ENCODE measurements around the gene TENT4B.

Gene TENT4B

DNA sequence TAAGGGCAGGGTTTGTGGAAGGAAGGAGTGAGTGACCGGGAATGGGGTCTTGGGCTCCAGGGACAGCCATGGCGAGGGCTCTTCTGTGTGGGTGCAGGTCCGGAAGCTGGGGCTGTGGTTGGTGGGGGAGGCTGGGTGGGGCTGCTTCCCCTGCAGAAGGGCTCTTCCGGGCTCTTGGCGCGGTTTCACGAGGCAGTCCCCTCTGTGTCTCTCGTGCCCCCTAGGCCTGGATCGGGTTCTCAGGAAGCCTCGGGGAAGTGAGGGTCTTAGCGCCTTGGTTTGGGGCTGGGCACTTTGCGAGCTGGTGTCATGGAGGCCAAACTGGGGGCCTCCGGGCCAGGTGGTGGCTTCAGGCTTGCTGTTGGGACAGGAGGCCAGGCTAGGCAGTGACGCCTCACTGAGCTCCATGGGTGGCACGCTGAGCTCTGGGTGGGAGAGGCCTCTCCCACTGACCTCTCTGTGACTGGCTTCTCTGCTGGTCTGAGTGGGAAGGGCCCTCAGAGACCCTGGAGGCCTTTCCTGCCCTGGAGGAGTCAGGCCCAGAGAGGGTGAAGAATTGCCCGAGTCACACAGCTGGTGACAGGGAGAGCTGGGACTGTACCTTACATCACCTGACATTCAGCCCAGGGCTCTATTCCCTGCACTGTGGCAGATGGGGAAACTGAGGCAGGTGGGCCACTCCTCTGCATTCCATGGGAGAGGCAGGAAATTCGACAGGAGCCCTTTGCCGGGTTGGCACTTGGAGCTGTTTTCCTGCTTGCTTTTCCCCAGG is 121.4 kb downstream of the TENT4B start:
- TF ChIP-seq CTCF (IDR thresholded peaks at IDR 0.05; ENCODE audit: insufficient read depth, missing control alignments) = no peak
- FAIRE-seq (no peak), DNase-seq (ENCODE audit: insufficient read length, low spot score) (no peak)

DNA sequence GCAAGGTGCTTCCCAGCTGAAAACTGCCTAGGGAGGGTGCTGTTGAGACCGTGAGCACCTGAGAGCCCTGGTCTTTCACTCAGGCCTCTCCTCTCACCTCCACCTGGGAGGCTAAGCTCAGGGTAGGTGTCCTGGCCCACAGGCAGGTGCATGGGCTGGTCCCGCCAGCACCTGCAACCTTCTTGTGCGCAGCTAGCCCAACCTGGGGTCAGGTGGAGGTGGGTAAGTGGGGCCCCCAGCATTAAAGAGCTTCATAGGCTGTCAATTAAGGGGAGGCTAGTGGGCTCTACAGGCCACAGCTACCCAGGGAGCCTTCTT is 122.0 kb downstream of the TENT4B start:
- no peak for TF ChIP-seq CTCF (IDR thresholded peaks at IDR 0.05; ENCODE audit: insufficient read depth, missing control alignments)
- FAIRE-seq = no peak

DNA sequence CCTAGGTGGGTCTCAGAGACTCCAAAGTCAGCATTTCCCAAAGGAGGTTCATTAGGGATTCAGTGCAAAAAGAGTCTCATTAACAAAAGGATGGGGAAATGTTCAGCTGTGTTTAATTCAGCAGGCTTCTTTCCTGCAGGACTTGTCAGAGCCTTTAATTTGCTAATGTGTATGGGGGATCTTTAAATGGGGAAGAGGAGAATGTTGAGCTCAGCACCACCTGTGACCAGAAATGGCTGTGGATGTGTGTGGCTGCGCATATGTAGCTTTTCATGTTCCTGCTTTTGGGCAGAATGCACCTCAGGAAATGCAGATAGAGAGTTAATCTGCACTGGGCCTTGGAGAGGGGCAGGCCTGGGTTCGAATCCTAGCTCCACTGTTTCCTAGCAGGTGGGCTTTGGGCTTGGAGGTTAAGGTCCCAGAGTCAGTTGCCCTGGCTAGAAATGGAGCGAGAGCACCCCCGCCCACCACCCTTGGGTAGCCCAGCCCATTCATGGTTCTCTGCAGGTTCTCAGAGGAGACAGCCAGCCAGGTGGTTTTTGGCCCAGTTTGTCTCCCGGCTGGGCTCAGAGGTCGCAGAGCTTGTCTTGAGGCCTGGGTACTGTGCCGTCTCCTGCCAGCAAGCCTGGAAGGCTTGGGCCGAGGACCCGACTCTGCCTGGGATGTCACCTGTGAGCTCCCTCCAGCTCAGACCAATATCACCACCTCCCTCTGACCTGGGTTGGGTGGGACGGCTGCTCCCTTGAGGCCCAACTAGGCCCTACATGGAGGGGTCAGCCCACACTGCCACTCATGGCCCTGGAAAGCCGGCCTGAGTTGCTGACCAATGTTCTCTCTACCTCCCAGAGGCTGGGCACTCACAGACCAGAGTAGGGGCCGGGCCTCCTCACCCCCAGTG is 122.6 kb downstream of the TENT4B start:
- DNase-seq (ENCODE audit: insufficient read length, low spot score) = no peak
- FAIRE-seq = no peak
- no peak for TF ChIP-seq CTCF (IDR thresholded peaks at IDR 0.05; ENCODE audit: insufficient read depth, missing control alignments)

More for the DNA sequence above, 122.0 kb downstream of the TENT4B start:
- DNase-seq (ENCODE audit: insufficient read length, low spot score) = no peak

DNA sequence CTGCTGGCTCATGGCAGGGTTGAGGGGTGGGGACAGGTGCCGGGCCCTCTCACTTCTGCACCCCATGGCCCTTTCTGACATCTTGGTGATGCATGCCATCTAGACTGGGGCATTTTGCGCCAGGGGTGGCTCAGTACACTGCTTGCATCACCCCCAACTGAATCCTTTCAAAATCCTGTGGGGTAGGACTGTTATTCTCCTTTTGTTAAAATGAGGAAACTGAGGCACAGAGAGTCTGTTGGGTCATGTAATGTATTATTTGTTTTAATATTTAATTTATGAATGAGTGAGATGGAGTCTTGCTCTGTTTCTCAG is 123.2 kb downstream of the TENT4B start:
- DNase-seq (ENCODE audit: insufficient read length, low spot score) (no peak), FAIRE-seq (no peak)
- no peak for TF ChIP-seq CTCF (IDR thresholded peaks at IDR 0.05; ENCODE audit: insufficient read depth, missing control alignments)

GRCh38 chr16:50276801-50277555 is 123.9 kb downstream of the TENT4B start:
- FAIRE-seq = no peak
- no peak for DNase-seq (ENCODE audit: insufficient read length, low spot score)
- TF ChIP-seq CTCF (IDR thresholded peaks at IDR 0.05; ENCODE audit: insufficient read depth, missing control alignments) = no peak

GRCh38 chr16:50278251-50278650 is 125.1 kb downstream of the TENT4B start:
- FAIRE-seq = no peak
- DNase-seq (ENCODE audit: insufficient read length, low spot score) = no peak
- TF ChIP-seq CTCF (IDR thresholded peaks at IDR 0.05; ENCODE audit: insufficient read depth, missing control alignments) = no peak

All from D721Med (cell line).